Activated CD8-positive, alpha-beta memory T cell treated with anti-CD3 and anti-CD28 coated beads for 4 hours (primary cell): Measurements from ENCODE around the gene SDHA.
"Not testable (repeated sequence)": the region's sequence is repeated elsewhere in the genome, so short reads cannot be mapped to it uniquely, and the experiment has no call there.

Source experiments
- DNase-seq, 2 donors: peaks; one replicate each; pipeline ENCODE4 v3.0.0-alpha.2; 2020; ENCODE audit warnings: low read depth in 2 of 2

Gene SDHA

GRCh38 chr5:300691-301435 is 82.7 kb downstream of the SDHA start:
- not testable (repeated sequence) for DNase-seq

GRCh38 chr5:302416-302815 is 84.3 kb downstream of the SDHA start:
- DNase-seq, result not testable (repeated sequence)

GRCh38 chr5:302966-303365 is 84.8 kb downstream of the SDHA start:
- DNase-seq, result no peak

- not testable (repeated sequence) for DNase-seq
These were observed 85.6 kb downstream of the SDHA start for GRCh38 chr5:303741-304140.

GRCh38 chr5:305050-305449 is 86.9 kb downstream of the SDHA start:
- DNase-seq, result no peak

- no peak for DNase-seq
These were observed 87.3 kb downstream of the SDHA start for GRCh38 chr5:305459-305858.

GRCh38 chr5:306011-306805 is 88.1 kb downstream of the SDHA start:
- no peak for DNase-seq
